T-helper 2 cell (primary cell): Measurements from ENCODE around the gene ARVCF.
A peak's percentile ranks its signal among the peaks of the same experiment; 100 is the strongest.

Experiments used
- DNase-seq, 5 experiments: peaks; one replicate each; pipeline versions ENCODE4 v3.0.0 to v3.0.0-alpha.2; 2012 to 2022
- total RNA-seq, 2 donors: gene quantifications; one replicate each; lab custom pipeline; 2026; lab: John Stamatoyannopoulos, UW

Gene ARVCF, protein sequence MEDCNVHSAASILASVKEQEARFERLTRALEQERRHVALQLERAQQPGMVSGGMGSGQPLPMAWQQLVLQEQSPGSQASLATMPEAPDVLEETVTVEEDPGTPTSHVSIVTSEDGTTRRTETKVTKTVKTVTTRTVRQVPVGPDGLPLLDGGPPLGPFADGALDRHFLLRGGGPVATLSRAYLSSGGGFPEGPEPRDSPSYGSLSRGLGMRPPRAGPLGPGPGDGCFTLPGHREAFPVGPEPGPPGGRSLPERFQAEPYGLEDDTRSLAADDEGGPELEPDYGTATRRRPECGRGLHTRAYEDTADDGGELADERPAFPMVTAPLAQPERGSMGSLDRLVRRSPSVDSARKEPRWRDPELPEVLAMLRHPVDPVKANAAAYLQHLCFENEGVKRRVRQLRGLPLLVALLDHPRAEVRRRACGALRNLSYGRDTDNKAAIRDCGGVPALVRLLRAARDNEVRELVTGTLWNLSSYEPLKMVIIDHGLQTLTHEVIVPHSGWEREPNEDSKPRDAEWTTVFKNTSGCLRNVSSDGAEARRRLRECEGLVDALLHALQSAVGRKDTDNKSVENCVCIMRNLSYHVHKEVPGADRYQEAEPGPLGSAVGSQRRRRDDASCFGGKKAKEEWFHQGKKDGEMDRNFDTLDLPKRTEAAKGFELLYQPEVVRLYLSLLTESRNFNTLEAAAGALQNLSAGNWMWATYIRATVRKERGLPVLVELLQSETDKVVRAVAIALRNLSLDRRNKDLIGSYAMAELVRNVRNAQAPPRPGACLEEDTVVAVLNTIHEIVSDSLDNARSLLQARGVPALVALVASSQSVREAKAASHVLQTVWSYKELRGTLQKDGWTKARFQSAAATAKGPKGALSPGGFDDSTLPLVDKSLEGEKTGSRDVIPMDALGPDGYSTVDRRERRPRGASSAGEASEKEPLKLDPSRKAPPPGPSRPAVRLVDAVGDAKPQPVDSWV
- total RNA-seq = 5.0 to 5.6 reads per million in 2 donors

DNA sequence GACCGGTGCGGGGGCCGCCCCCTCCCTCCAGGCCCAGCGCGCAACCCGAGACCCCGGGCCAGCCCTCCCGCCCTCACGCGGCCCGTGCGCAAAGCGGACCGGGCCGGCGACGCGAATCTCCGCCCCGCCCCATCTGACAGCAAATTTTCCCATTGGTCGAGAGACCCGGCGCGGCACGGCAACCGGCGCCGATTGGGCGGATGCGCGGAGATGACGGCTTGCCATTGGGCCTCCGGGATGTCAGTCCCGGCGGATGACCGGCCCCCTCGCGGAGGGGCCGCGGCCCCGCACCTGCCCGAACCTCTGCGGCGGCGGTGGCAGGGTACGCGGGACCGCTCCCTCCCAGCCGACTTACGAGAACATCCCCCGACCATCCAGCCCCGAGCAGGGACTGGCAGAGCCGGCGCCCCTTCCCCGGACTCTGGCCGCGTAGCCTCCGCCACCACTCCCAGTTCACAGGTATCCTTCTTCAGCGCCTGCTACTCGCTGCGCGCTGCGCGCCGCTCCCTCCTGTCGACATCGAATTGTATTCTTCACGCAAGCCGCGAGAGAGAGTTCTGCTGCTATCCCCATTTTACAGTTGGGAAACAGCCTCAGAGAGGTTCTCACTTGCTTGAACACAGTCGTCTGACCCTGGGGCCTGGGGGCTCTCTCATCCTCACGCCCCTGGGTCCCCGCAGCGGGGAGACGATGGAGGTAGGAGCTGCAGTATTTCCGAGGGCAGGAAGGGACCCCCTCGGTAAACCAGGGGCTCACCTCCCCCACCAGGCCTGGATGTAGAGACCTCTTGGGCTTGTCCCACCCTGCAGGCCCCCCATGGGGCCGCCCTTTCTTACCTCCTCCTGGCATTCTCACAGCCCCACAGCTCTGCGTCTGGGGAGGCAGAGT is at the start of gene ARVCF:
Gene ARVCF (minus strand): TSS at position 90 of the 888 bp plus-strand sequence. CDS start 26,029 bp downstream, outside the sequence.
- peak; percentile 82 to 92 (median 87) for DNase-seq

DNA sequence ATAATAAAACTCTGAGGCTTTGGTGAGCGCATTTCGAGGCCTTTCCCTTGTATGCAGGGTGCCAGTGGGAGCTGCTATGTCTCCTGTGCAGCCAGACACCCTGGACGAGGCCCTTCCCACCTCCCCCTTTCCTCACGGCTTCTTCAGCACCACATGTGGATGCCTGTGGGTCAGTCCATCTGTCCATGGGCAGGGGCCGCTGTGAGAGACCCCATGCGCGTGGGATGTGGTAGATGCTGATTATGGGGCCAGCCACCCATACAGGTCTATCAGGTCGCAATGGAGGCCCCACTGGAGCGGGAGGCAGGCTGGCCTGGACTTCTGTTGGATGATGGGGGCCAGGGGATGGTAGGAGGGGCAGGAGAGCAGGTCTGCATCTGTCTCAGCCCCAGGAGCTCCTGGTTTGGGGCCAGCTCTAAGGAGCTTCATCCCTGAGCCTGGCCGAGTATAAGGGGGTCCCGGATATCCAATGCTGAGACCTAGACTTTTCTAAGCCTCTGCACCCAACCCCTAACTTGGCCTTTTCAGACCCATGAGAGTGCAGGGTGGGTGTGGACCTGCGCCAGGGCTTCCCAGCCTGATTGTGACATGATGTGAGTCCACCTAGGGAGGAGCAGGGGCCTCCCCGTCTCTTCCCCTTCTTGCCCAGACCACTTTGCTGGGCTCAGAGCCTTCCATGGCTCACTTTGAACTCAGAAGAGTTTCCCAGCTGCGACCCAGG is 49.4 kb upstream of the ARVCF start:
- DNase-seq = no peak

GRCh38 chr22:20064545-20065262 is 48.1 kb upstream of the ARVCF start:
- no peak for DNase-seq

- no peak for DNase-seq
Measured at GRCh38 chr22:20064140-20064480, 47.5 kb upstream of the ARVCF start.

DNA sequence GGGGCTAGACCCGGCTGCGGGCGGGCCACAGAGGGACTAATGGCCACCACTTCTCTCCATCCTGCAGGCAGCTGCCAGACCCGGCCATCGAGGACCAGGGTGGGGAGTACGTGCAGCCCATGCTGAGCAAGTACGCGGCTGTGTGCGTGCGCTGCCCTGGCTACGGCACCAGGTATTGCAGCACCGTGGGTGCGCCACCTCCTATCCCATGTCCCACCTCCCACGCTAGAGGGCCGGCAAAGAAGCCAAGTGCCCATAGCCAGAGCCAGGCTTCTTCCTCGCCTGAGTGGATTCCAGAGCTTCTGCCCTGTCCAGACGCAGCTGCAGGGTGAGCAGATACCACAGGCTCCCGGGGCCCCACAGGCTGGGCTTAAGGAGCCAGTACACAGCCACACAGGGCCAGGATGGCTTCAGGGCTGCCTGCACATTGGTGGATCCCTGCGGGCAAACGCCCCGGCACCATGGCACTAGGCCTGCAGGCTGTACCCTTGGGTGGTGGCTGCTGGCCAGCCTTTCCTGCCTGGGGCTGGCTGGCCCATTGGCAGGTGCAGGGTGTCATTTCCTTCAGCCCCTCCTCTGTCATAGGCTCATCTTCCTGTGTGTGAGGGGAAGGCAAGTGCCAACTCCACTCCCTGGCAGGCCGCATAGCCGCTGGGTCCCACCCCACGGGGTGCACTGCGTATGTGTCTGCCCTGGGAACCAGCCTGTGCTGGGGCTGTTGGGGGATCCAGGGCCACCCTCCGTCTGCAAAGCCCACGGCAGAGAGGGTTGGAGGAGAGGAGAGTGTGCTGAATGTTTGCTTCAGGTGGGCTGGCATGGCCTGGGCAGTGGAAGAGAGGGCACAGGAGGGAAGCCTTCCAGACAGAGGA is 46.9 kb upstream of the ARVCF start:
- no peak for DNase-seq

DNA sequence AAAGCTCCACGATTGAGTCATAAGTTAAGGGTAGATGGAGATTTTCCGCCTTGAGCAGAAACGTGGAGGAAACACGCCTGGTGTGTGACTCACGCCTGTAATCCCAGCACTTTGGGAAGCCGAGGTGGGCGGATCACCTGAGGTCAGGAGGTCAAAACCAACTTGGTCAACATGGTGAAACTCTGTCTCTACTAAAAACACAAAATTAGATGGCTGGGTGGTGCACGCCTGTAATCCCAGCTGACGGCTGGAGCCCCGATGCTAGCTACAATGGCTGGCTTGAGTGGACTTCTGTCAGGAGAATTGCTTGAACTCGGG is 46.1 kb upstream of the ARVCF start:
- no peak for DNase-seq

- no peak for DNase-seq
Measured at GRCh38 chr22:20062043-20062765, 45.6 kb upstream of the ARVCF start.

- no peak for DNase-seq
Measured at GRCh38 chr22:20061481-20061861, 44.8 kb upstream of the ARVCF start.

GRCh38 chr22:20060700-20061480 is 44.3 kb upstream of the ARVCF start:
- no peak for DNase-seq

- peak in 1 of 5 experiments; percentile 20 for DNase-seq
Measured at GRCh38 chr22:20058989-20059770, 42.6 kb upstream of the ARVCF start.

- no peak for DNase-seq
Measured at GRCh38 chr22:20057596-20058268, 41.1 kb upstream of the ARVCF start.

- no peak for DNase-seq
Measured at GRCh38 chr22:20056696-20057386, 40.2 kb upstream of the ARVCF start.

GRCh38 chr22:20056161-20056560 is 39.5 kb upstream of the ARVCF start:
- no peak for DNase-seq

GRCh38 chr22:20055654-20056053 is 39.0 kb upstream of the ARVCF start:
- DNase-seq = no peak

GRCh38 chr22:20055144-20055543 is 38.5 kb upstream of the ARVCF start:
- no peak for DNase-seq

GRCh38 chr22:20054485-20054884 is 37.9 kb upstream of the ARVCF start:
- no peak for DNase-seq

DNA sequence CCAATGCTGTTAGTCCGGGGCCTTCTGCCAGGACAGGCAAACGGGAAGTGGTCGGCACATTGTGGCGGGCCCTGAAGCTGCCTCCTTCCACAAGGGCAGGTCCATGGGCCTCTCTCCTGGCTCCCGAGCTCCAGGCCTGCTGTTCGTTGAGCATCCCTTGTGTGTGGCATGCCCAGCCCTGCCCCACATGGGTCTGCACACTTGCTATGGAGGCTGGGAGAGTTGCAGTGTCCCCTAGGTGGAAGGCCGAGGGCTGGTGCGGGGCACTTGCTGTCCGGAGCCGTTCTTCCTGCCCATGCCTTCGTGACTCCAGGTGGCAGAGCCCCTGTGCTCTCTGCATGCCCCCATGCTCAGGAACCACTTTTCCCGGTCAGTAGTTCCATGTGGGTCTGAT is 37.4 kb upstream of the ARVCF start:
- no peak for DNase-seq
